CD4-positive, alpha-beta memory T cell (primary cell): ENCODE data around the gene STK32C. TPM values are rescaled to one million over a fixed set of nuclear protein-coding genes. Genes with fewer than 3 reads are reported as not detected.
"Not testable (repeated sequence)": the region's sequence is repeated elsewhere in the genome, so short reads cannot be mapped to it uniquely, and the experiment has no call there.

Experiments
- CTCF ChIA-PET: fragments of 350-600 bp; sonication (Branson Sonifier 250); formaldehyde crosslinking; loops from one replicate; lab custom pipeline; 2021; ENCODE audit warnings: inconsistent platforms; ENCODE audit not compliant: partially characterized antibody; lab: Charles Lee
- POLR2A ChIA-PET: fragments of 350-600 bp; sonication (Branson Sonifier 250); formaldehyde crosslinking; loops from one replicate; lab custom pipeline; 2021; ENCODE audit not compliant: partially characterized antibody; lab: Charles Lee
- DNase-seq, 5 donors: peaks; one replicate each; pipeline versions ENCODE4 v3.0.0 to v3.0.0-alpha.2; 2020 to 2022; ENCODE audit warnings: mixed read lengths in 1 of 5
- H3K27ac ChIP-seq: one replicate; pipeline ENCODE4 v1.7.0; 2013; ENCODE audit warnings: low read depth, low read length
- H3K27me3 ChIP-seq: 2 replicates; pipeline ENCODE4 v1.7.0; 2013; ENCODE audit warnings: mild to moderate bottlenecking, low read length, moderate library complexity; ENCODE audit not compliant: insufficient read depth
- H3K36me3 ChIP-seq: 2 replicates; pipeline ENCODE4 v1.7.0; 2013; ENCODE audit warnings: mild to moderate bottlenecking, low read length, moderate library complexity; ENCODE audit not compliant: insufficient read depth
- H3K4me1 ChIP-seq: 2 replicates; pipeline ENCODE4 v1.7.0; 2013; ENCODE audit warnings: mild to moderate bottlenecking, low read length, moderate library complexity; ENCODE audit not compliant: insufficient read depth
- H3K4me3 ChIP-seq, 2 donors: one replicate each; pipeline ENCODE4 v1.7.0; 2013; ENCODE audit warnings: low read length in 2 of 2, mild to moderate bottlenecking in 1 of 2
- H3K9me3 ChIP-seq, 2 donors: one replicate each; pipeline ENCODE4 v1.7.0; 2013; ENCODE audit warnings: low read length in 2 of 2, control low read depth in 1 of 2; ENCODE audit not compliant: control insufficient read depth in 1 of 2
- H3K27ac Mint-ChIP-seq, 7 donors: one replicate each; pipeline ENCODE4 v1.8.0; 2020 to 2021; ENCODE audit warnings: mixed read lengths in 7 of 7, mild to moderate bottlenecking in 6 of 7, inconsistent platforms in 3 of 7, moderate library complexity in 3 of 7
- H3K27me3 Mint-ChIP-seq, 2 donors: one replicate each; pipeline ENCODE4 v1.8.0; 2020 to 2021; ENCODE audit warnings: mixed read lengths in 2 of 2
- H3K36me3 Mint-ChIP-seq, 2 donors: one replicate each; pipeline ENCODE4 v1.8.0; 2020 to 2021; ENCODE audit warnings: mixed read lengths in 2 of 2, inconsistent platforms in 1 of 2, mild to moderate bottlenecking in 1 of 2
- H3K4me1 Mint-ChIP-seq, 4 donors: one replicate each; pipeline ENCODE4 v1.8.0; 2020 to 2021; ENCODE audit warnings: mixed read lengths in 4 of 4, mild to moderate bottlenecking in 1 of 4
- H3K4me3 Mint-ChIP-seq, 8 donors: one replicate each; pipeline ENCODE4 v1.8.0; 2020 to 2021; ENCODE audit warnings: mixed read lengths in 8 of 8, mild to moderate bottlenecking in 7 of 8, moderate library complexity in 6 of 8, inconsistent platforms in 3 of 8
- H3K9me3 Mint-ChIP-seq, 8 donors: one replicate each; pipeline ENCODE4 v1.8.0; 2020 to 2021; ENCODE audit warnings: mixed read lengths in 8 of 8, mild to moderate bottlenecking in 5 of 8, inconsistent platforms in 3 of 8, moderate library complexity in 1 of 8
- intact Hi-C: fragments of 100-400 bp; cut with micrococcal nuclease; formaldehyde crosslinking; loops from one replicate; pipeline ENCODE4 v1.15.1; 2023
- polyA plus RNA-seq, 2 donors: library from polyadenylated mRNA; unstranded; fragments of 300-500 nt; fragmentation: Illumina TruSeq; gene quantifications; one replicate each; pipeline ENCODE4 v1.2.3, GENCODE V29; 2021
- total RNA-seq, 2 experiments: library from RNA; stranded (reverse); gene quantifications; one replicate each; pipeline ENCODE4 v1.2.3, GENCODE V29; 2021

The STK32C gene
- total and polyA plus RNA-seq, 4 experiments from 2014 or later, result 7.5 to 14.7 (median 10.6) TPM

- intact Hi-C loops, result no loop called here
- CTCF ChIA-PET, result no interaction called here
- H3K4me1 ChIP-seq, result peaks cover 4% of the 10 kb centered on the region
Measured at GRCh38 chr10:132296666-132297443, 10.9 kb downstream of the STK32C start.

GRCh38 chr10:132295481-132295880, 12.3 kb downstream of the STK32C start:
- H3K4me1 ChIP-seq, H3K27ac Mint-ChIP-seq, H3K4me3 ChIP-seq, H3K27me3 Mint-ChIP-seq, H3K36me3 Mint-ChIP-seq, DNase-seq, CTCF ChIA-PET, H3K9me3 Mint-ChIP-seq, H3K9me3 ChIP-seq, H3K27me3 ChIP-seq, H3K36me3 ChIP-seq, H3K4me3 Mint-ChIP-seq, H3K4me1 Mint-ChIP-seq, POLR2A ChIA-PET, H3K27ac ChIP-seq, intact Hi-C loops: not testable (repeated sequence)

More at GRCh38 chr10:132296666-132297443, 10.9 kb downstream of the STK32C start:
- Mint-ChIP-seq H3K36me3 (no peaks in the 10 kb centered on the region), H3K4me3 (no peak overlapping the region), H3K9me3 (peaks cover 0 to 2% (median 0%) of the 10 kb centered on the region in 8 donors), H3K27ac (no peak overlapping the region), H3K27me3 (peaks cover 0 to 1% of the 10 kb centered on the region in 2 donors), H3K4me1 (peaks cover 2 to 7% (median 4%) of the 10 kb centered on the region in 4 donors)
- no peak for DNase-seq
- H3K4me3 ChIP-seq, result no peak overlapping the region
- POLR2A ChIA-PET, result no interaction called here
- no peaks in the 10 kb centered on the region for H3K36me3 ChIP-seq
- H3K9me3 ChIP-seq, result no peaks in the 10 kb centered on the region
- H3K27ac ChIP-seq, result no peak overlapping the region
- no peaks in the 10 kb centered on the region for H3K27me3 ChIP-seq

- ChIA-PET POLR2A (no interaction called here), CTCF (no interaction called here)
- H3K27ac Mint-ChIP-seq, result no peak overlapping the region
- Histone ChIP-seq H3K36me3 (no peaks in the 10 kb centered on the region), H3K27ac (no peak overlapping the region), H3K4me3 (no peak overlapping the region), H3K9me3 (no peaks in the 10 kb centered on the region), H3K4me1 (peaks cover 4% of the 10 kb centered on the region), H3K27me3 (no peaks in the 10 kb centered on the region)
- intact Hi-C loops, result no loop called here
- DNase-seq, result no peak
- no peaks in the 10 kb centered on the region for H3K36me3 Mint-ChIP-seq
- no peaks in the 10 kb centered on the region for H3K9me3 Mint-ChIP-seq
- H3K27me3 Mint-ChIP-seq, result peaks cover 0 to 1% of the 10 kb centered on the region in 2 donors
- H3K4me3 Mint-ChIP-seq, result no peak overlapping the region
- peaks cover 2 to 7% (median 4%) of the 10 kb centered on the region in 4 donors for H3K4me1 Mint-ChIP-seq
Measured at GRCh38 chr10:132294561-132295318, 13.0 kb downstream of the STK32C start.

GRCh38 chr10:132293813-132294520, 13.8 kb downstream of the STK32C start:
- Mint-ChIP-seq H3K9me3 (peaks cover 0 to 3% (median 0%) of the 10 kb centered on the region in 8 donors), H3K36me3 (no peaks in the 10 kb centered on the region), H3K27ac (no peak overlapping the region), H3K27me3 (peaks cover 0 to 1% of the 10 kb centered on the region in 2 donors), H3K4me1 (peaks cover 2 to 7% (median 4%) of the 10 kb centered on the region in 4 donors), H3K4me3 (no peak overlapping the region)
- ChIA-PET CTCF (no interaction called here), POLR2A (no interaction called here)
- Histone ChIP-seq H3K4me1 (peaks cover 4% of the 10 kb centered on the region), H3K36me3 (no peaks in the 10 kb centered on the region), H3K9me3 (no peaks in the 10 kb centered on the region), H3K27me3 (no peaks in the 10 kb centered on the region), H3K4me3 (no peak overlapping the region), H3K27ac (no peak overlapping the region)
- intact Hi-C loops, result no loop called here
- DNase-seq, result no peak

GRCh38 chr10:132293201-132293812, 14.4 kb downstream of the STK32C start:
- CTCF ChIA-PET, result no interaction called here
- H3K4me3 Mint-ChIP-seq, result no peak overlapping the region

GRCh38 chr10:132292287-132293200, 15.2 kb downstream of the STK32C start:
- Mint-ChIP-seq H3K27me3 (no peaks in the 10 kb centered on the region), H3K27ac (no peak overlapping the region), H3K9me3 (peaks cover 0 to 7% (median 0%) of the 10 kb centered on the region in 8 donors), H3K36me3 (no peaks in the 10 kb centered on the region), H3K4me1 (peaks cover 2 to 5% (median 3%) of the 10 kb centered on the region in 4 donors), H3K4me3 (no peak overlapping the region)
- CTCF ChIA-PET, result no interaction called here
- Histone ChIP-seq H3K4me3 (no peak overlapping the region), H3K27me3 (no peaks in the 10 kb centered on the region), H3K4me1 (peaks cover under 1% of the 10 kb centered on the region), H3K36me3 (no peaks in the 10 kb centered on the region), H3K9me3 (no peaks in the 10 kb centered on the region), H3K27ac (no peak overlapping the region)
- POLR2A ChIA-PET, result no interaction called here
- no peak for DNase-seq
- intact Hi-C loops, result no loop called here

More at GRCh38 chr10:132293201-132293812, 14.4 kb downstream of the STK32C start:
- Histone ChIP-seq H3K27ac (no peak overlapping the region), H3K9me3 (no peaks in the 10 kb centered on the region), H3K4me1 (peaks cover 4% of the 10 kb centered on the region), H3K27me3 (no peaks in the 10 kb centered on the region), H3K36me3 (no peaks in the 10 kb centered on the region), H3K4me3 (no peak overlapping the region)
- intact Hi-C loops, result no loop called here
- Mint-ChIP-seq H3K27me3 (no peaks in the 10 kb centered on the region), H3K9me3 (peaks cover 0 to 7% (median 0%) of the 10 kb centered on the region in 8 donors), H3K36me3 (no peaks in the 10 kb centered on the region), H3K27ac (no peak overlapping the region), H3K4me1 (peaks cover 2 to 7% (median 4%) of the 10 kb centered on the region in 4 donors)
- POLR2A ChIA-PET, result no interaction called here
- DNase-seq, result no peak
